Colonic mucosa (tissue), 4 donors: Measurements from ENCODE around the gene DCUN1D2. TPM values are rescaled to one million over a fixed set of nuclear protein-coding genes. Genes with fewer than 3 reads are reported as not detected.

ENCODE experiments used
- DNase-seq: peaks from one replicate; pipeline ENCODE4 v3.0.0-alpha.2; 2020
- H3K27ac ChIP-seq: fragments of 200-600 bp; one replicate; pipeline ENCODE4 v1.8.0; 2021
- H3K27me3 ChIP-seq: fragments of 200-600 bp; one replicate; pipeline ENCODE4 v1.8.0; 2021
- H3K36me3 ChIP-seq: fragments of 200-600 bp; one replicate; pipeline ENCODE4 v1.8.0; 2021
- H3K4me1 ChIP-seq: fragments of 200-600 bp; one replicate; pipeline ENCODE4 v1.8.0; 2021; ENCODE audit warnings: mild to moderate bottlenecking
- H3K4me3 ChIP-seq: fragments of 200-600 bp; one replicate; pipeline ENCODE4 v1.8.0; 2021
- H3K9ac ChIP-seq, 2 donors: one replicate each; pipeline ENCODE4 v1.7.0; 2013; ENCODE audit warnings: control low read depth in 2 of 2, low read depth in 2 of 2, low read length in 2 of 2
- H3K9me3 ChIP-seq: fragments of 200-600 bp; one replicate; pipeline ENCODE4 v1.8.0; 2021
- CTCF ChIP-seq: fragments of 200-600 bp; IDR thresholded peaks from one replicate; pipeline ENCODE4 v1.8.0; 2022; ENCODE audit warnings: antibody characterized with exemption, mild to moderate bottlenecking
- intact Hi-C: fragments of 100-400 bp; cut with DNase I; formaldehyde crosslinking; loops from one replicate; pipeline ENCODE4 v1.14.1; 2022
- total RNA-seq, 2 donors: library from RNA; stranded (reverse); fragmentation: NEBNext Ultra II Directional in 1 of 2; extraction: Animal tissue kit (Norgen Biotek cat#: 25700) in 1 of 2; gene quantifications; one replicate each; pipeline ENCODE4 v1.2.1, GENCODE V29; 2021
- donor health status: healthy.
- donor health status: DM: no; HTN: no; CAD: no.
- donor health status: DM: no; HTN: no; CAD: no.

The DCUN1D2 gene
- total RNA-seq, 2 donors from 2014 or later: 14.9 to 20.5 TPM

GRCh38 chr13:113488283-113488682 is 2.2 kb downstream of the DCUN1D2 start:
- Histone ChIP-seq H3K27me3 (no peaks in the 10 kb centered on the region), H3K36me3 (no peaks in the 10 kb centered on the region), H3K9me3 (no peaks in the 10 kb centered on the region), H3K9ac (no peak overlapping the region), H3K4me3 (no peak overlapping the region), H3K4me1 (peaks cover 10% of the 10 kb centered on the region), H3K27ac (no peak overlapping the region)
- intact Hi-C loops: no loop called here
- no peak for DNase-seq
- TF ChIP-seq CTCF: no peak

- Histone ChIP-seq H3K27ac (no peak overlapping the region), H3K36me3 (no peaks in the 10 kb centered on the region), H3K4me1 (peaks cover 7% of the 10 kb centered on the region), H3K4me3 (no peak overlapping the region), H3K9me3 (no peaks in the 10 kb centered on the region), H3K27me3 (no peaks in the 10 kb centered on the region), H3K9ac (no peak overlapping the region)
- no peak for DNase-seq
- no peak for TF ChIP-seq CTCF
- intact Hi-C loops: no loop called here
These were observed 3.8 kb downstream of the DCUN1D2 start for GRCh38 chr13:113486698-113487097.

GRCh38 chr13:113485545-113485944 is 5.0 kb downstream of the DCUN1D2 start:
- H3K27me3 ChIP-seq: no peaks in the 10 kb centered on the region
- no peak for TF ChIP-seq CTCF
- no peak overlapping the region for H3K27ac ChIP-seq
- no peak for DNase-seq
- H3K9me3 ChIP-seq: no peaks in the 10 kb centered on the region
- intact Hi-C loops: no loop called here
- no peak overlapping the region for H3K4me3 ChIP-seq
- peaks cover 7% of the 10 kb centered on the region for H3K4me1 ChIP-seq
- no peaks in the 10 kb centered on the region for H3K36me3 ChIP-seq
- no peak overlapping the region for H3K9ac ChIP-seq

GRCh38 chr13:113483504-113484293 is 6.8 kb downstream of the DCUN1D2 start:
- DNase-seq: no peak
- Histone ChIP-seq H3K9ac (no peak overlapping the region), H3K36me3 (no peaks in the 10 kb centered on the region), H3K27me3 (no peaks in the 10 kb centered on the region), H3K4me1 (no peaks in the 10 kb centered on the region), H3K27ac (no peak overlapping the region), H3K4me3 (no peak overlapping the region), H3K9me3 (no peaks in the 10 kb centered on the region)
- intact Hi-C loops: no loop called here
- no peak for TF ChIP-seq CTCF

GRCh38 chr13:113483081-113483480 is 7.4 kb downstream of the DCUN1D2 start:
- no peak for DNase-seq
- H3K4me1 ChIP-seq: no peaks in the 10 kb centered on the region
- no peak overlapping the region for H3K27ac ChIP-seq
- H3K36me3 ChIP-seq: no peaks in the 10 kb centered on the region
- TF ChIP-seq CTCF: no peak
- H3K27me3 ChIP-seq: no peaks in the 10 kb centered on the region
- intact Hi-C loops: no loop called here
- H3K9ac ChIP-seq: no peak overlapping the region
- no peaks in the 10 kb centered on the region for H3K9me3 ChIP-seq
- no peak overlapping the region for H3K4me3 ChIP-seq
